B cell (primary cell): ENCODE measurements around the gene CIP2A.

Experiments
- EZH2 ChIP-seq: IDR thresholded peaks from 2 replicates; pipeline ENCODE4 v1.6.1; 2012; ENCODE audit warnings: borderline replicate concordance, low read depth, mild to moderate bottlenecking, moderate library complexity, low read length; ENCODE audit not compliant: insufficient read depth, poor library complexity, severe bottlenecking
- TF ChIP-seq, protein P1 (sequence below): fragments of 200-600 bp; IDR thresholded peaks from one replicate; pipeline ENCODE4 v1.8.0; 2022; ENCODE audit warnings: antibody characterized with exemption, mild to moderate bottlenecking

DNA sequence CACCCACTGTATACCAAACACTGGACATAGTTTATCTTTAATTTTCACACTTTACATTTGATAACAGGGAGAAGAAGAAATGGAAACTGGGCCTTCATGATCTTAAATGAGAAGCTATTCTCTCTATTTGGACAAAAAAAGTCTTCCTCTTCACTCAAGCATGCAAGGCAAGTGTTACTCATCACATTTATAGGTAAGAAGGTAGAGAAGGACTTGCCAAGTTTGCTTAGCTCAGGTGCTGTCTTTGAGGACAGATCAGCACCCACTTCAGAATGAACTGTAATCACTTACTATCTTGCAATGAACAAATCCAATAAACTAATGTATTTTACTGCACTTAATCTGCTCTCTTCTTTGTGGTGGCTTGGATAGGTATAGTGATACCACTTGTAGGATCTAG is 77.7 kb downstream of the CIP2A start:
- TF ChIP-seq, protein P1, sequence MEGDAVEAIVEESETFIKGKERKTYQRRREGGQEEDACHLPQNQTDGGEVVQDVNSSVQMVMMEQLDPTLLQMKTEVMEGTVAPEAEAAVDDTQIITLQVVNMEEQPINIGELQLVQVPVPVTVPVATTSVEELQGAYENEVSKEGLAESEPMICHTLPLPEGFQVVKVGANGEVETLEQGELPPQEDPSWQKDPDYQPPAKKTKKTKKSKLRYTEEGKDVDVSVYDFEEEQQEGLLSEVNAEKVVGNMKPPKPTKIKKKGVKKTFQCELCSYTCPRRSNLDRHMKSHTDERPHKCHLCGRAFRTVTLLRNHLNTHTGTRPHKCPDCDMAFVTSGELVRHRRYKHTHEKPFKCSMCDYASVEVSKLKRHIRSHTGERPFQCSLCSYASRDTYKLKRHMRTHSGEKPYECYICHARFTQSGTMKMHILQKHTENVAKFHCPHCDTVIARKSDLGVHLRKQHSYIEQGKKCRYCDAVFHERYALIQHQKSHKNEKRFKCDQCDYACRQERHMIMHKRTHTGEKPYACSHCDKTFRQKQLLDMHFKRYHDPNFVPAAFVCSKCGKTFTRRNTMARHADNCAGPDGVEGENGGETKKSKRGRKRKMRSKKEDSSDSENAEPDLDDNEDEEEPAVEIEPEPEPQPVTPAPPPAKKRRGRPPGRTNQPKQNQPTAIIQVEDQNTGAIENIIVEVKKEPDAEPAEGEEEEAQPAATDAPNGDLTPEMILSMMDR: no peak
- no peak for TF ChIP-seq EZH2
